HG03135 (cell line): ENCODE measurements around the gene SNX25.
A peak's percentile ranks its signal among the peaks of the same experiment; 100 is the strongest.
"Not testable (repeated sequence)": the region's sequence is repeated elsewhere in the genome, so short reads cannot be mapped to it uniquely, and the experiment has no call there.

Source experiments
- ATAC-seq: cut with Tn5 transposase; IDR thresholded peaks from one replicate; pipeline ENCODE4 v1.9.1; 2021; ENCODE audit warnings: mild to moderate bottlenecking, moderate library complexity; ENCODE audit not compliant: unreplicated experiment

Gene SNX25

DNA sequence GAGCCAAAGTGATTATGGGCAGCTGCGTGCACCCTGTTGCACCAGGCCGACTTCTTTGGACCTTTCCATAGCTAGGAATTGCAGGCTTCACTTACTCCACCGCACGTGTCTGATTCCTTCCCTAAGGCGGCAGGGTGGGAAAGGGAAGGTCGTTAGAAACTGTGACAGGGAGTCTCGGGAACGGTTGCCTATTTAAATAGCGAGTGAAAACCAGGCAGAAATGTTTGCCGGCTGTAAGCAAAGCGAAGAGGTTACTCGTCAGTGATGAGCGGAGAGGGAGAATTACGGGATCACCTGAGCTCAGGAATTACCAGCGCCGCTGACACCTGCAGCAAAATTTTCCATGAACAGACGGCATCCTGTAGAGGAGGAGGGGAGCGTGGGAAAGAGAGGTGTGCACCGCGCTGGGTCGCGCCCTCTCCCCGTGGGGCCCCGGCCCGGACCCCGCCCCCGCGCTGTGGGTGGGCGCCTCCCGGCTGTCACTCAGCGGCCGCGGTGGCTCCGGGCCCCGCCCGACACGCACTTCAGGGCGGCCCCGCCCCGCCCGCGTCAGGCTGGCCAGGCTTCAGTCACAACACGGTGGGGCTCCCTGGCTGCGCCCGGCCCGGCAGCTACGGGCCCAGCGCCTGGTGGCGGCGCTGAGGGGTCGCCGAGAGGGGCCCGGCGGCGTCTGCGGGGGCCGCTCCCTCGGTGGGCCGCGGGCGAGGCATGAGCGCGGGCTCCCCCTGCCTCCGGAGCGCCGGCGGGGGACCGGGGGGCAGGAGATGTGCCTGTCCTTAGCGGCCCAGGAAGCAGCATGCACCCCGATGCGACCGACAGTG is at the start of gene SNX25:
Gene SNX25 (plus strand): TSS at position 568 of the 821 bp plus-strand sequence. CDS start 229 bp downstream, at position 797.
- ATAC-seq, result peak; percentile 71

- ATAC-seq, result peak; percentile 93
These were observed 43.8 kb upstream of the SNX25 start for GRCh38 chr4:185165605-185166063.

- ATAC-seq, result no peak
These were observed 42.2 kb upstream of the SNX25 start for GRCh38 chr4:185167234-185167633.

GRCh38 chr4:185171373-185172071 is 37.9 kb upstream of the SNX25 start:
- ATAC-seq, result peak; percentile 83

DNA sequence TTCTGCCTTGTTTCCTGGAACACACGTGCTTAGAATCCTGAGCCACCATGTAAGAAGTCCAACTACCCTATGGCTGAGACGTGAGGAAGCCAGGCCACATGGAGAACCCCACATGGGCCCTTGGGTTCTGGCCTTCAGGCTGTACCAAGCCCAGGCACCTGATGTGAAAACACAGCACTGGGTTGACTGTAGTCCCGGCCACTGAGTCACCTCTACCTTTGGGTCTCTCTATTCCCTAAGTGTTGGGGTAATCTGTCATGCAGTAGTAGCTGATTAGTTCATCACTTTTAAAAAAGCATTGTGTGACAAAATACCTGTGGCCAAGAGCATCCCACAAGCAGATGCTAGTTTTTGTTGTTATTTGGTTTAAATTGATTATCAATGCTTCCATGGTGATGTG is 29.9 kb upstream of the SNX25 start:
- no peak for ATAC-seq

DNA sequence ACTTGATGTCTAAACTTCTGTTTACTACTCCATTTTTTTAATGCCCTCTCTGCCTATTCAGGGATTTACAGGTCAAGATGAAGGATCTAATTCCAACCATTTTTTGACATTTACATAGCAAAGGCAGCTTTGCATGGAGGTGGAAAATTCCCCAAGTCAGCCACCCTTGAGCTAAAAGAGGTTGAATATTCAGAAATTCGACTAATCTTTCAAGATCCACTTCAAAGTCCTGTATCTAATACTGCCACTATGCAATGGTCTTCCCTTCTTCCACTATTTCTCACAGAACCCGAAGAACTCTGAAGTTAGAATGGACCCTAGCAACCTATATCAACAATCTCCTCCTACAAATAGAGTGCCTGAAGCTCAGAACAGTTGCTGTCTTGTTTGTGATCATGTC is 27.2 kb upstream of the SNX25 start:
- ATAC-seq, result no peak

DNA sequence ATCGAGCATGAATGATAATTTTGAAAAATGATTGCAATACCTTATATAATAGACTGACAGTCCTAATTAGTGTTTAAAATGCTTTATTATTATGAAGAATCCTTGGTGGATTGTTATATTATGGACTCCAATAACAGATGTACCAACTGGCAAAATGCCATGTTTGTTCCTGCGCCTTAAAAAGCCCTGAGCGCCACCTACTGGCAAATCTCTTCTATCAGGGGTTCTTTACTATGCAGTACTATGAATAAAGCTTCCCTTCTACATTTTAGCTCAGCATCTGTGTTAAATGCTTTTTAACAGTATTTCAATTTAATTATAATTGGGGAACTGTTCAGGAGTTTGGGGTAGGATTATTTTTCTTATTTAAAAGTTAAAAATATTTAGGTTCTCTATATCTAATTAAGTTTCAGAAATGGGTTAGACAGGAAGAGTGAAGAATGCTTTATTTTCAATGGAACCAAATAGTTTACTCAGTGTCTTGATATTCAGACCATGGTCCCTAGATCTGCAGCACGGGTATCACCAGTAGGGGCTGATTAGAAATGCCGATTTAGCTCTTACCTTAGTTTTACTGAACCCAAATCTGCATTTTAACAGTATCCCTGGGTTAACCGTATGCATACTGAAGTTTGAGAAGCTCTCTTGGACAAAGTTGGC is 25.6 kb upstream of the SNX25 start:
- no peak for ATAC-seq

- ATAC-seq, result no peak
These were observed 22.6 kb upstream of the SNX25 start for GRCh38 chr4:185186769-185187168.

DNA sequence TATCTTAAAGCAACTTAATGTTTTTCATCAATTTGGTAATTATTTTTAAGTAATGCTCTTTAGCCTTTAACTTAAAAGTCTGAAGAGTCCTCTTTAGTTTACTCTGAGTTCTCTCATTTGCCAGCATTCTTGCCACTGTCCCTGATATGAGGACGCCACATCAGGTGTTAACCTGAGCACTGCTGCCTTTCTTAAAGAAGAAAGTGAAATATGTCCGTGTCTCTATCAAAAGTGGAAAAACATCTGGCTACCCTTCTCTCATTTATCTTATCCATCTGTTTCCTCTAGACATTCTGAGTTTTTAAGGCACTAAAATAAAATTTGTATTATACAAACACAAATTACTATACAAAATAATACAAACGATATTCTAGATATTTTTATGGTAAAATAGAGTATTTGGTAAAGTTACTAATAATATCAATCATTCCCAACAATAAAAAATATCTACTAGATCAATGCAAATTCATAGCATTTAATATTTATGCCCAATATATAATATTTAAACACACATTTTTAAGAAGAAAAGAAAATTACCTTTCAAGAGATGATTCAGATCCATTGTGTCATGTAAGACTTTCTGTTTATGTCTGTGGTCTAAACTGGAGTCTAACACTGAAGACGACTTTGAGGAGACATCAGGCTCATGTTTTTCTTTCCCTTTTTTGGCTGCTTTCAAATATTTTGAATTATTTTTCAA is 19.6 kb upstream of the SNX25 start:
- no peak for ATAC-seq

DNA sequence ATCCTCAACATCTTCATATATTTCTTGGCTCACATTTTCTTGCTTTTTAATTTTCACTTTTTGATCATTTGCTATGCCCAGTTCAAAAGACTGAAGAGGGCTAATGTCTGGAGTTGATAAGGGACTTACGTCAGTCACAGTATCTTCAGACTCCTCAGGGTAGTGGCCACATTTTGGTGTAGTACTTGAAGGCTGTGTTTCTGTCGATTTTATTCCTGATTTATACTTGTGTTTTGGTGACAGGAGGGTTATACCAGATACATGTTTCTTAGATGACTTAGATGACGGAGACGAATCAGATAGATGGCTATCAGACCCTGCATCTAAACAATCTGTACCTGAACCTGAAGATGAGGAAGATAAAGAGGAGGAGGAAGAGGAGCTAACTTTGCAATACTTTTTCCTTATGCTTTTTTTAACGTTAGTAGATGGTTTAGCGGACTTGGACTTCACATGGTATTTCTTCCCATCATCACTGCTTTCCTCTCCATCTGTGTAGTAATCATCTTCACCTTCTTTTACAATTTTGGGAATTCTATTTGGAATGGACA is 19.0 kb upstream of the SNX25 start:
- ATAC-seq, result no peak

GRCh38 chr4:185192059-185192458 is 17.3 kb upstream of the SNX25 start:
- ATAC-seq, result peak; percentile 90

DNA sequence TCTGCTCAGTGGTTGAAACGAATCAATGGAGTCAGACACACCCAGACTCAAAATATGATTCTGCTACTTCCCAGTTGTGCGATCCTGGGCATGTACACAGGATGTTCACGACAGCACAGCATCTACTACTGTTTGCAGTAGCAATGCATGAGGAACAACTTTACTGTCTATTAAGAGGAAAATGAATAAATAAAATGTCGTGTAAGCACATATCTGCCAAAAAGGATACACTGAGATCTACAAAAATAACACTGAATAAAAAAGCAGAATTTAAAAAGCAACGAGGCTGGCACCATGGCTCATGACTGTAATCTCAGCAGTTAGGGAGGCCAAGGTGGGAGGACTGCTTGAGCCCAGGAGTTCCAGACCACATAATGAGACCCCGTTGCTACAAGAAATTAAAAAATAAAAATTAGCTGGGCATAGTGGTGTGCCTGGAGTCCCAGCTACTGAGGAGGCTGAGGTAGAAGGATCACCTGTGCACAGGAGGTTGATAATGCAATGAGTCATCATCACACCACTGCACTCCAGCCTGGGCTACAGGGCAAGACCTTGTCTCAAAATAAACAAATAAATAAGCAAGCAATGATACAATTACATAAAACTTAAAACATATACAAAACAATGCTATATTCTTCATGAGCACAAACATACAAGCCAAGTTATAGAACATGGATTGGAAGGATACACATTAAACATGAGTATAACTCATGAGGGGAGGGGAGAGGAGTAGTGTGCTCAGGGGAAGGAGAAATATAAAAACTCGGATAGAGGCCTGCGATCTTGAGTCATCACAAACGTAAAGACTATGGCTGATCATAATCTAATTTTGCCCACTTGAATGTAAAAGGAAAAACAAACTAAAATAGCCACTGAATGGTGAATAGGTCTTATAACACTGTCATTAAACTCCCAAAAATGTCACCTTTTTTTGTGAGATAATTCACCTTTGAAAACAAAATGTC is 14.2 kb upstream of the SNX25 start:
- ATAC-seq, result no peak

GRCh38 chr4:185196437-185196836 is 13.0 kb upstream of the SNX25 start:
- ATAC-seq, result no peak

GRCh38 chr4:185198189-185198588 is 11.2 kb upstream of the SNX25 start:
- not testable (repeated sequence) for ATAC-seq

- ATAC-seq, result no peak
These were observed 7.1 kb upstream of the SNX25 start for GRCh38 chr4:185201977-185202962.

DNA sequence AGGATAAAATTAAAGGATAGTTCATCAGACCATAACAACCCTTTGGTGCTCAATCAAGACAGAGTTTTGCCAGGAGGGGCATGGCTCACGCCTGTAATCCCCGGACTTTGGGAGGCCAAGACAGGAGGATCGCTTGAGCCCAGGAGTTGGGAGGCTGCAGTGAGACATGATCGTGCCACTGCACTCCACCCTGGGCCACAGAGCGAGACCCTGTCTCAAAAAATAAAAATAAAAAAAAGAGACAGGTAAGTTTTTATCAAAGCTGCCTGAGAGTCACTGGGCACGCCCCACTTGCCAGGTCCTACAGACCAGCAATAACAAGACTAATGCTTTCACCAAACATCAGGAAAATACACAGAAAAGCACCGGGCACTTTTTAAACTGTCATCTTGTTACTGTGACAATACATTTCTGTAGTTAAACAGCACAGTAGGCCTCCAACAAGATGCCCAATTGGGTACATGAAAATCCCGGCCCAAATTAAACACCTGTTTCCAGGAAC is 6.4 kb upstream of the SNX25 start:
- peak; percentile 5 for ATAC-seq

- peak; percentile 74 for ATAC-seq
These were observed 5.7 kb upstream of the SNX25 start, which contains the start of gene CFAP97 for GRCh38 chr4:185203486-185204237. TSS of gene CFAP97 (minus strand) at chr4:185204000. CDS start at chr4:185191196, 12,804 bp downstream.
